Ascending aorta (tissue), 2 donors: ENCODE measurements around the gene CREG1. TPM values are rescaled to one million over a fixed set of nuclear protein-coding genes. Genes with fewer than 3 reads are reported as not detected.

Source experiments
- DNase-seq, 2 donors: peaks; one replicate each; pipeline ENCODE4 v3.0.0-alpha.2; 2019; ENCODE audit warnings: low spot score in 2 of 2
- H3K27ac ChIP-seq, 2 donors: fragments of 200-600 bp; sonication (generic); one replicate each; pipeline ENCODE4 v1.5.1; 2016 to 2017; ENCODE audit warnings: mild to moderate bottlenecking in 1 of 2
- H3K27me3 ChIP-seq: fragments of 200-600 bp; sonication (generic); one replicate; pipeline ENCODE4 v1.5.1; 2017
- H3K36me3 ChIP-seq, 2 donors: fragments of 200-600 bp; sonication (generic); one replicate each; pipeline ENCODE4 v1.5.1; 2016
- H3K4me1 ChIP-seq, 2 donors: fragments of 200-600 bp; sonication (generic); one replicate each; pipeline ENCODE4 v1.5.1; 2016 to 2017; ENCODE audit warnings: mild to moderate bottlenecking in 1 of 2
- H3K4me3 ChIP-seq, 2 donors: fragments of 200-600 bp; sonication (generic); one replicate each; pipeline ENCODE4 v1.5.1; 2016 to 2017; ENCODE audit warnings: mild to moderate bottlenecking in 1 of 2
- H3K9me3 ChIP-seq, 2 donors: fragments of 200-600 bp; sonication (generic); one replicate each; pipeline ENCODE4 v1.5.1; 2016
- CTCF ChIP-seq, 3 experiments: fragments of 200-600 bp in 2 of 3; fragments of 450-650 bp in 1 of 3; sonication (generic) in 2 of 3; IDR thresholded peaks; one replicate each; pipeline ENCODE4 v1.5.1; 2016 to 2019; ENCODE audit warnings: antibody characterized with exemption in 3 of 3, mild to moderate bottlenecking in 1 of 3, moderate library complexity in 1 of 3
- intact Hi-C: fragments of 100-400 bp; cut with DNase I; formaldehyde crosslinking; loops from one replicate; pipeline ENCODE4 v1.15.1; 2023
- total RNA-seq: library from RNA; depleted of rRNA; stranded (reverse); fragments of >200 nt; gene quantifications from one replicate; pipeline ENCODE4 v1.1.0, GENCODE V29; 2016

The CREG1 gene
- total RNA-seq, 1 donor from 2014 or later, result 170 TPM

- no peak overlapping the region for H3K4me3 ChIP-seq
- no peaks in the 10 kb centered on the region for H3K27me3 ChIP-seq
- H3K36me3 ChIP-seq, result no peaks in the 10 kb centered on the region
- no peak for TF ChIP-seq CTCF (IDR thresholded peaks at IDR 0.05)
- no peaks in the 10 kb centered on the region for H3K4me1 ChIP-seq
- intact Hi-C loops, result no loop called here
- peak in 1 of 2 donors; percentile 52 for DNase-seq
- H3K9me3 ChIP-seq, result no peaks in the 10 kb centered on the region
- no peak overlapping the region for H3K27ac ChIP-seq
Observed at GRCh38 chr1:167503626-167504466, 49.7 kb downstream of the CREG1 start.

- intact Hi-C loops, result no loop called here
- DNase-seq, result peak in 1 of 2 donors; percentile 25
- H3K27ac ChIP-seq, result no peak overlapping the region
- H3K36me3 ChIP-seq, result no peaks in the 10 kb centered on the region
- no peak for TF ChIP-seq CTCF (IDR thresholded peaks at IDR 0.05)
- no peaks in the 10 kb centered on the region for H3K27me3 ChIP-seq
- H3K9me3 ChIP-seq, result no peaks in the 10 kb centered on the region
- H3K4me1 ChIP-seq, result no peaks in the 10 kb centered on the region
- no peak overlapping the region for H3K4me3 ChIP-seq
Observed at GRCh38 chr1:167502719-167503462, 50.7 kb downstream of the CREG1 start.

- Histone ChIP-seq H3K36me3 (no peaks in the 10 kb centered on the region), H3K27ac (no peak overlapping the region), H3K27me3 (no peaks in the 10 kb centered on the region), H3K9me3 (no peaks in the 10 kb centered on the region), H3K4me1 (no peaks in the 10 kb centered on the region), H3K4me3 (no peak overlapping the region)
- DNase-seq, result no peak
- intact Hi-C loops, result no loop called here
- TF ChIP-seq CTCF (IDR thresholded peaks at IDR 0.05), result no peak
Observed at GRCh38 chr1:167502192-167502551, 51.4 kb downstream of the CREG1 start.

- Histone ChIP-seq H3K36me3 (no peaks in the 10 kb centered on the region), H3K27ac (no peak overlapping the region), H3K4me3 (no peak overlapping the region), H3K9me3 (no peaks in the 10 kb centered on the region), H3K4me1 (no peaks in the 10 kb centered on the region), H3K27me3 (no peaks in the 10 kb centered on the region)
- DNase-seq, result peak in 1 of 2 donors; percentile 21
- intact Hi-C loops, result no loop called here
- no peak for TF ChIP-seq CTCF (IDR thresholded peaks at IDR 0.05)
Observed at GRCh38 chr1:167501515-167502191, 51.9 kb downstream of the CREG1 start.

GRCh38 chr1:167500283-167500860, 53.2 kb downstream of the CREG1 start:
- H3K4me1 ChIP-seq, result no peaks in the 10 kb centered on the region
- H3K27ac ChIP-seq, result no peak overlapping the region
- no peaks in the 10 kb centered on the region for H3K27me3 ChIP-seq
- TF ChIP-seq CTCF (IDR thresholded peaks at IDR 0.05), result no peak
- DNase-seq, result no peak
- intact Hi-C loops, result no loop called here
- no peaks in the 10 kb centered on the region for H3K9me3 ChIP-seq
- no peak overlapping the region for H3K4me3 ChIP-seq
- no peaks in the 10 kb centered on the region for H3K36me3 ChIP-seq
